HCT116 (cell line): ENCODE data around the gene CYB561A3. TPM values are rescaled to one million over a fixed set of nuclear protein-coding genes. Genes with fewer than 3 reads are reported as not detected.

Source experiments
- ATAC-seq: fragments of 200-7000 bp; cut with Tn5 transposase; 2 replicates; pipeline ENCODE4 v1.9.1; 2020; ENCODE audit warnings: mild to moderate bottlenecking, moderate library complexity
- BruUV-seq: library from RNA; stranded (reverse); fragments of 400-500 nt; replicated peaks from 2 replicates; lab custom pipeline; 2021; lab: Mats Ljungman, UMichigan
- CTCF ChIA-PET: fragments of 300-600 bp; sonication (Branson Sonifier 250); formaldehyde crosslinking; loops from one replicate; lab custom pipeline; 2021; ENCODE audit warnings: antibody characterized with exemption; lab: Charles Lee
- POLR2A ChIA-PET: fragments of 300-600, 350-600 bp; sonication (Branson Sonifier 250); formaldehyde crosslinking; loops from one replicate; lab custom pipeline; 2021; ENCODE audit warnings: antibody characterized with exemption; lab: Charles Lee
- RAD21 ChIA-PET, 2 experiments: fragments of 300-600 bp; sonication (Branson Sonifier 250); formaldehyde crosslinking; loops; one replicate each; lab custom pipeline; 2023; ENCODE audit warnings: low total read pairs in 2 of 2; ENCODE audit not compliant: uncharacterized antibody in 2 of 2, unreplicated experiment in 2 of 2, low non-redundant PET in 1 of 2; lab: Charles Lee
- DNase-seq: peaks from one replicate; pipeline ENCODE4 v3.0.0-alpha.2; 2010; ENCODE audit warnings: low read depth, low spot score
- H2AFZ ChIP-seq: fragments of 200-600 bp; shearing (Covaris generic), sonication (generic); 2 replicates; pipeline ENCODE4 v1.6.1; 2017; ENCODE audit warnings: low read depth, mixed run types, mixed read lengths, antibody characterized with exemption, low read length; ENCODE audit not compliant: poor library complexity, severe bottlenecking
- H3K27ac ChIP-seq: 2 replicates; pipeline ENCODE4 v1.5.1; 2012; ENCODE audit warnings: low read depth, low read length
- H3K27me3 ChIP-seq: fragments of 200-600 bp; sonication (generic); 2 replicates; pipeline ENCODE4 v1.6.1; 2016; ENCODE audit warnings: mixed run types, low read length, mixed read lengths; ENCODE audit not compliant: insufficient read depth
- H3K36me3 ChIP-seq, 2 experiments: fragments of 200-500 bp in 1 of 2; fragments of 200-600 bp in 1 of 2; sonication (Bioruptor generic) in 1 of 2; sonication (generic) in 1 of 2; 2 replicates each; pipeline versions ENCODE4 v1.5.1 to v1.6.1; 2014 to 2016; ENCODE audit warnings: low read length in 2 of 2, inconsistent platforms in 1 of 2, mixed read lengths in 1 of 2, mixed run types in 1 of 2; ENCODE audit not compliant: insufficient read depth in 2 of 2, control insufficient read depth in 1 of 2
- H3K4me1 ChIP-seq, 2 experiments: fragments of 200-600 bp in 1 of 2; sonication (generic) in 1 of 2; 2 replicates each; pipeline versions ENCODE4 v1.5.1 to v1.6.1; 2012 to 2017; ENCODE audit warnings: low read length in 2 of 2, inconsistent platforms in 1 of 2, mild to moderate bottlenecking in 1 of 2, mixed read lengths in 1 of 2, mixed run types in 1 of 2, moderate library complexity in 1 of 2; ENCODE audit not compliant: insufficient read depth in 2 of 2, control insufficient read depth in 1 of 2
- H3K4me2 ChIP-seq: fragments of 200-600 bp; sonication (generic); 2 replicates; pipeline ENCODE4 v1.6.1; 2017; ENCODE audit warnings: mixed run types, low read length, mixed read lengths
- H3K4me3 ChIP-seq, 2 experiments: fragments of 200-600 bp in 1 of 2; sonication (generic) in 1 of 2; replicated peaks in 1 of 2; 2 replicates each; pipeline ENCODE4 v1.5.1; 2011 to 2016; ENCODE audit warnings: low read length in 2 of 2, control low read depth in 1 of 2, low read depth in 1 of 2, mild to moderate bottlenecking in 1 of 2, mixed read lengths in 1 of 2, mixed run types in 1 of 2
- H3K79me2 ChIP-seq: fragments of 200-600 bp; sonication (generic); 2 replicates; pipeline ENCODE4 v1.6.1; 2017; ENCODE audit warnings: mild to moderate bottlenecking, mixed run types, low read length, moderate library complexity, mixed read lengths; ENCODE audit not compliant: insufficient read depth
- H3K9ac ChIP-seq: fragments of 200-600 bp; sonication (generic); 2 replicates; pipeline ENCODE4 v1.6.1; 2016; ENCODE audit warnings: low read length, mixed read lengths
- H3K9me2 ChIP-seq: fragments of 200-600 bp; sonication (generic), shearing (Covaris generic); 2 replicates; pipeline ENCODE4 v1.6.1; 2017; ENCODE audit warnings: mixed run types, mild to moderate bottlenecking, moderate library complexity; ENCODE audit not compliant: insufficient read depth
- H3K9me3 ChIP-seq, 2 experiments: fragments of 200-500 bp in 1 of 2; fragments of 200-600 bp in 1 of 2; sonication (Bioruptor generic) in 1 of 2; sonication (generic) in 1 of 2; 2 replicates each; pipeline ENCODE4 v1.6.1; 2014 to 2017; ENCODE audit warnings: low read length in 2 of 2, mixed read lengths in 2 of 2, inconsistent platforms in 1 of 2, low read depth in 1 of 2, mild to moderate bottlenecking in 1 of 2, mixed run types in 1 of 2, moderate library complexity in 1 of 2; ENCODE audit not compliant: control insufficient read depth in 1 of 2, insufficient read depth in 1 of 2
- H4K20me1 ChIP-seq: fragments of 200-600 bp; sonication (generic), shearing (Covaris generic); 2 replicates; pipeline ENCODE4 v1.6.1; 2017; ENCODE audit warnings: mixed run types, mild to moderate bottlenecking, moderate library complexity; ENCODE audit not compliant: insufficient read depth
- CBX3 ChIP-seq: IDR thresholded peaks from 2 replicates; pipeline ENCODE4 v1.6.1; 2012; ENCODE audit warnings: low read depth
- EZH2 ChIP-seq: fragments of 200-600 bp; sonication (generic); IDR thresholded peaks from 2 replicates; pipeline ENCODE4 v1.6.1; 2017; ENCODE audit warnings: antibody characterized with exemption, mixed run types
- EZH2phosphoT487 ChIP-seq: fragments of 200-600 bp; IDR thresholded peaks from 2 replicates; pipeline ENCODE4 v1.6.1; 2018; ENCODE audit warnings: antibody characterized with exemption, borderline replicate concordance
- FOSL1 ChIP-seq: IDR thresholded peaks from 2 replicates; pipeline ENCODE4 v1.6.1; 2012; ENCODE audit warnings: low read depth
- POLR2A ChIP-seq: IDR thresholded peaks from 2 replicates; pipeline ENCODE4 v1.7.0; 2011; ENCODE audit warnings: borderline replicate concordance; ENCODE audit not compliant: insufficient read depth, insufficient read length; ENCODE audit errors: extremely low read depth
- POLR2AphosphoS5 ChIP-seq: IDR thresholded peaks from 2 replicates; pipeline ENCODE4 v1.6.1; 2011; ENCODE audit warnings: mild to moderate bottlenecking, low read depth, low read length, moderate library complexity
- RAD21 ChIP-seq: IDR thresholded peaks from 2 replicates; pipeline ENCODE4 v1.6.1; 2012; ENCODE audit warnings: low read depth, mild to moderate bottlenecking
- SIN3A ChIP-seq: IDR thresholded peaks from 2 replicates; pipeline ENCODE4 v1.6.1; 2012; ENCODE audit warnings: low read depth
- TCF7L2 ChIP-seq: IDR thresholded peaks from 2 replicates; pipeline ENCODE4 v1.7.0; 2011; ENCODE audit warnings: borderline replicate concordance, inconsistent platforms; ENCODE audit not compliant: insufficient read depth, insufficient read length; ENCODE audit errors: extremely low read depth
- intact Hi-C: fragments of 100-400 bp; cut with micrococcal nuclease; formaldehyde crosslinking; loops from 2 replicates; pipeline ENCODE4 v1.10.0; 2022
- total RNA-seq: library from RNA; stranded (reverse); gene quantifications from one replicate; pipeline ENCODE4 v1.2.1, GENCODE V29; 2021; ENCODE audit not compliant: unreplicated experiment
- TF ChIP-seq, protein P1 (sequence below), 3 experiments: fragments of 200-600 bp in 1 of 3; sonication (generic) in 1 of 3; IDR thresholded peaks in 2 of 3; conservative IDR thresholded peaks in 1 of 3; 2 replicates each; pipeline ENCODE4 v1.5.1; 2012 to 2017; ENCODE audit warnings: low read depth in 2 of 3, low read length in 2 of 3, antibody characterized with exemption in 1 of 3, borderline replicate concordance in 1 of 3, control low read depth in 1 of 3, mild to moderate bottlenecking in 1 of 3, mixed read lengths in 1 of 3, mixed run types in 1 of 3, moderate library complexity in 1 of 3; ENCODE audit not compliant: insufficient read depth in 1 of 3

The CYB561A3 gene
- total RNA-seq, 1 experiment from 2014 or later, result 34.1 TPM

DNA sequence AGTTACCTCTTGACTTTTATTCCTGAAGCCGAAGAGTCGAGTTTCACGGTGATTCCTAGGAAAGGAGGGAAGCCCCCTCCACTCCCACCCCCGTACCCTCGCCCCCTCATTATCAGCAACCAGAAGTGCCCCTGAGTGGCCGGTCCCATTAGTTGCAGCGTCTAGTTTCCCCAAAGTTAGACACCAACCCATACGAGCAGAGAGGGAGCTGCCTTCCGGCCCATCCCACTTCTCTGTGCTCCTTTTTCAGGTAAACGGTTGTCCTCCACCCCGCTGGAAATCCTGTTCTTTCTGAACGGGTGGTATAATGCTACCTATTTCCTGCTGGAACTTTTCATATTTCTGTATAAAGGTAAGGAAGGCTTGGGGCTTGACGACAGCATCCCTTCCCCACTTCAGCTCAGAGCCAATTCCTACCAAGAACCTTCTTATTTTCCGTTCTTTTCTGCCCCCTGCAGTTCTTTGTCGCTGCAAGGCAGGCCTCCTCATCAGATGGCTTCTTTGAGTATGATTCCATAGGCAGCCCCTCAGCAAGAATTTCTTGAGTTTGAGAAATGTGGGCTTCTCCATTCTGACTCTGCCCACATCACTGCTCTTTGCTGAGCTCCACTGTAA lies 31.4 kb upstream of the CYB561A3 start:
- ChIA-PET RAD21 (interaction anchor here (0.7 to 0.9 kb wide), 2 partner anchors 7 to 36 kb away, joined by 3 to 4 read pairs; no protein-coding TSS in a partner anchor), POLR2A (interaction anchor here (0.6 to 1.6 kb wide), 6 partner anchors 9 to 111 kb away, joined by 3 to 8 read pairs (median 4); partner anchors contain the start of gene TMEM138), CTCF (interaction anchor here (0.7 to 3.0 kb wide), 4 partner anchors 11 to 562 kb away, joined by 3 to 14 read pairs (median 4); no protein-coding TSS in a partner anchor)
- Histone ChIP-seq H3K9me3 (no peaks in the 10 kb centered on the region), H3K4me3 (peak overlapping the region; percentile 76 to 81), H3K36me3 (peaks cover 0 to 4% of the 10 kb centered on the region in 2 experiments; a peak in 3 of 4 replicates), H3K4me2 (peak overlapping the region; percentile 81), H3K27ac (peak overlapping the region; percentile 90), H3K27me3 (no peaks in the 10 kb centered on the region), H3K4me1 (peaks cover 3 to 16% of the 10 kb centered on the region in 2 experiments), H3K9ac (peak overlapping the region; percentile 75), H3K9me2 (no peaks in the 10 kb centered on the region), H2AFZ (peak overlapping the region; percentile 60), H4K20me1 (no peaks in the 10 kb centered on the region), H3K79me2 (no peaks in the 10 kb centered on the region)
- DNase-seq (no peak), ATAC-seq (peak; percentile 50)
- TF ChIP-seq POLR2AphosphoS5 (no peak), CBX3 (no peak), RAD21 (peak; percentile 49), FOSL1 (no peak), EZH2phosphoT487 (no peak), EZH2 (no peak), TCF7L2 (no peak), POLR2A (no peak), SIN3A (no peak)
- TF ChIP-seq, protein P1, sequence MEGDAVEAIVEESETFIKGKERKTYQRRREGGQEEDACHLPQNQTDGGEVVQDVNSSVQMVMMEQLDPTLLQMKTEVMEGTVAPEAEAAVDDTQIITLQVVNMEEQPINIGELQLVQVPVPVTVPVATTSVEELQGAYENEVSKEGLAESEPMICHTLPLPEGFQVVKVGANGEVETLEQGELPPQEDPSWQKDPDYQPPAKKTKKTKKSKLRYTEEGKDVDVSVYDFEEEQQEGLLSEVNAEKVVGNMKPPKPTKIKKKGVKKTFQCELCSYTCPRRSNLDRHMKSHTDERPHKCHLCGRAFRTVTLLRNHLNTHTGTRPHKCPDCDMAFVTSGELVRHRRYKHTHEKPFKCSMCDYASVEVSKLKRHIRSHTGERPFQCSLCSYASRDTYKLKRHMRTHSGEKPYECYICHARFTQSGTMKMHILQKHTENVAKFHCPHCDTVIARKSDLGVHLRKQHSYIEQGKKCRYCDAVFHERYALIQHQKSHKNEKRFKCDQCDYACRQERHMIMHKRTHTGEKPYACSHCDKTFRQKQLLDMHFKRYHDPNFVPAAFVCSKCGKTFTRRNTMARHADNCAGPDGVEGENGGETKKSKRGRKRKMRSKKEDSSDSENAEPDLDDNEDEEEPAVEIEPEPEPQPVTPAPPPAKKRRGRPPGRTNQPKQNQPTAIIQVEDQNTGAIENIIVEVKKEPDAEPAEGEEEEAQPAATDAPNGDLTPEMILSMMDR (IDR thresholded peaks at IDR 0.05 in 2 of 3, conservative IDR thresholded peaks at IDR 0.05 in 1 of 3; ENCODE audit: borderline replicate concordance in 1 of 3, insufficient read depth in 1 of 3, low read depth in 2 of 3, low read length in 2 of 3), result peak; percentile 16 to 32 (median 19); a peak in 3 of 6 replicates
- intact Hi-C loops, result loop anchor here (2.0 kb wide), 1 partner anchor 60 kb away; the partner anchor contains the start of genes DDB1 and TKFC
- BruUV-seq, result no TSS peak
